ENCODE measurements around the gene MEPE.

The MEPE gene

GRCh38 chr4:87823724-87824123 is 9.0 kb upstream of the MEPE start:
- H3K27me3 ChIP-seq (ENCODE audit: low read depth) = peaks cover 4% of the 10 kb centered on the region; the same call in 1 of the 2 replicates
- no peak overlapping the region for H3K4me3 ChIP-seq
- DNase-seq (ENCODE audit: low spot score in 2 of 2) = no peak
- no peaks in the 10 kb centered on the region for H3K4me1 ChIP-seq
- no peaks in the 10 kb centered on the region for H3K9me3 ChIP-seq
- no peaks in the 10 kb centered on the region for H3K36me3 ChIP-seq (replicated peaks)
- in situ Hi-C loops (cut with MboI; ENCODE audit: low sequenced_read_pairs) = no loop called here

GRCh38 chr4:87824352-87824751 is 8.4 kb upstream of the MEPE start:
- peaks cover 4% of the 10 kb centered on the region; the same call in 1 of the 2 replicates for H3K27me3 ChIP-seq (ENCODE audit: low read depth)
- in situ Hi-C loops (cut with MboI; ENCODE audit: low sequenced_read_pairs) = no loop called here
- H3K36me3 ChIP-seq (replicated peaks) = no peaks in the 10 kb centered on the region
- H3K4me1 ChIP-seq = no peaks in the 10 kb centered on the region
- DNase-seq (ENCODE audit: low spot score in 2 of 2) = no peak
- H3K4me3 ChIP-seq = no peak overlapping the region
- H3K9me3 ChIP-seq = no peaks in the 10 kb centered on the region

- Histone ChIP-seq H3K9me3 (no peaks in the 10 kb centered on the region), H3K4me1 (peaks cover 2% of the 10 kb centered on the region; the same call in 1 of the 2 replicates), H3K27me3 (ENCODE audit: low read depth) (peaks cover 10% of the 10 kb centered on the region; the same call in 1 of the 2 replicates), H3K4me3 (no peak overlapping the region), H3K36me3 (replicated peaks) (no peaks in the 10 kb centered on the region)
- no peak for DNase-seq (ENCODE audit: low spot score in 2 of 2)
- in situ Hi-C loops (cut with MboI; ENCODE audit: low sequenced_read_pairs) = loop anchor here (25.0 kb wide), 3 partner anchors 372 to 697 kb away; no protein-coding TSS in a partner anchor
Observed at GRCh38 chr4:87834401-87834800, 1.6 kb downstream of the MEPE start.

GRCh38 chr4:87835197-87835596 is 2.4 kb downstream of the MEPE start:
- peaks cover 2% of the 10 kb centered on the region; the same call in 1 of the 2 replicates for H3K4me1 ChIP-seq
- no peaks in the 10 kb centered on the region for H3K9me3 ChIP-seq
- peaks cover 15% of the 10 kb centered on the region for H3K27me3 ChIP-seq (ENCODE audit: low read depth)
- no peak for DNase-seq (ENCODE audit: low spot score in 2 of 2)
- in situ Hi-C loops (cut with MboI; ENCODE audit: low sequenced_read_pairs) = loop anchor here (5.0 to 25.0 kb wide), 4 partner anchors 153 to 698 kb away; no protein-coding TSS in a partner anchor
- H3K36me3 ChIP-seq (replicated peaks) = no peaks in the 10 kb centered on the region
- H3K4me3 ChIP-seq = no peak overlapping the region

GRCh38 chr4:87835743-87836142 is 3.0 kb downstream of the MEPE start:
- H3K27me3 ChIP-seq (ENCODE audit: low read depth) = peaks cover 20% of the 10 kb centered on the region
- H3K4me3 ChIP-seq = no peak overlapping the region
- DNase-seq (ENCODE audit: low spot score in 2 of 2) = no peak
- no peaks in the 10 kb centered on the region for H3K36me3 ChIP-seq (replicated peaks)
- in situ Hi-C loops (cut with MboI; ENCODE audit: low sequenced_read_pairs) = loop anchor here (5.0 to 25.0 kb wide), 4 partner anchors 153 to 698 kb away; no protein-coding TSS in a partner anchor
- H3K9me3 ChIP-seq = no peaks in the 10 kb centered on the region
- peaks cover 2% of the 10 kb centered on the region; the same call in 1 of the 2 replicates for H3K4me1 ChIP-seq

- DNase-seq (ENCODE audit: low spot score in 2 of 2) = peak in 1 of 2 experiments; percentile 12
- in situ Hi-C loops (cut with MboI; ENCODE audit: low sequenced_read_pairs) = loop anchor here (5.0 to 25.0 kb wide), 4 partner anchors 156 to 701 kb away; no protein-coding TSS in a partner anchor
- Histone ChIP-seq H3K36me3 (replicated peaks) (no peaks in the 10 kb centered on the region), H3K9me3 (no peaks in the 10 kb centered on the region), H3K4me1 (peaks cover 2% of the 10 kb centered on the region; the same call in 1 of the 2 replicates), H3K4me3 (no peak overlapping the region), H3K27me3 (ENCODE audit: low read depth) (peaks cover 40% of the 10 kb centered on the region)
Observed at GRCh38 chr4:87838205-87838604, 5.4 kb downstream of the MEPE start.

GRCh38 chr4:87838890-87839591 is 6.3 kb downstream of the MEPE start:
- peaks cover 41% of the 10 kb centered on the region for H3K27me3 ChIP-seq (ENCODE audit: low read depth)
- H3K4me1 ChIP-seq = peaks cover 2% of the 10 kb centered on the region; the same call in 1 of the 2 replicates
- H3K9me3 ChIP-seq = no peaks in the 10 kb centered on the region
- no peaks in the 10 kb centered on the region for H3K36me3 ChIP-seq (replicated peaks)
- in situ Hi-C loops (cut with MboI; ENCODE audit: low sequenced_read_pairs) = loop anchor here (5.0 to 25.0 kb wide), 4 partner anchors 157 to 702 kb away; no protein-coding TSS in a partner anchor
- H3K4me3 ChIP-seq = no peak overlapping the region
- DNase-seq (ENCODE audit: low spot score in 2 of 2) = peak; percentile 44 to 62

- in situ Hi-C loops (cut with MboI; ENCODE audit: low sequenced_read_pairs) = loop anchor here (5.0 to 25.0 kb wide), 4 partner anchors 157 to 702 kb away; no protein-coding TSS in a partner anchor
- Histone ChIP-seq H3K4me3 (no peak overlapping the region), H3K27me3 (ENCODE audit: low read depth) (peaks cover 46% of the 10 kb centered on the region), H3K4me1 (peaks cover 2% of the 10 kb centered on the region; the same call in 1 of the 2 replicates), H3K9me3 (no peaks in the 10 kb centered on the region), H3K36me3 (replicated peaks) (no peaks in the 10 kb centered on the region)
- DNase-seq (ENCODE audit: low spot score in 2 of 2) = no peak
Observed at GRCh38 chr4:87839592-87839946, 6.8 kb downstream of the MEPE start.

- Histone ChIP-seq H3K4me1 (peaks cover 2% of the 10 kb centered on the region; the same call in 1 of the 2 replicates), H3K27me3 (ENCODE audit: low read depth) (peaks cover 46% of the 10 kb centered on the region), H3K4me3 (no peak overlapping the region), H3K9me3 (no peaks in the 10 kb centered on the region), H3K36me3 (replicated peaks) (no peaks in the 10 kb centered on the region)
- in situ Hi-C loops (cut with MboI; ENCODE audit: low sequenced_read_pairs) = loop anchor here (25.0 kb wide), 3 partner anchors 378 to 703 kb away; no protein-coding TSS in a partner anchor
- no peak for DNase-seq (ENCODE audit: low spot score in 2 of 2)
Observed at GRCh38 chr4:87840149-87840548, 7.4 kb downstream of the MEPE start.

- Histone ChIP-seq H3K4me1 (peaks cover 2% of the 10 kb centered on the region; the same call in 1 of the 2 replicates), H3K9me3 (no peaks in the 10 kb centered on the region), H3K36me3 (replicated peaks) (no peaks in the 10 kb centered on the region), H3K4me3 (no peak overlapping the region), H3K27me3 (ENCODE audit: low read depth) (peaks cover 68% of the 10 kb centered on the region)
- no peak for DNase-seq (ENCODE audit: low spot score in 2 of 2)
- in situ Hi-C loops (cut with MboI; ENCODE audit: low sequenced_read_pairs) = loop anchor here (25.0 kb wide), 3 partner anchors 382 to 707 kb away; no protein-coding TSS in a partner anchor
Observed at GRCh38 chr4:87843936-87844335, 11.2 kb downstream of the MEPE start.

- H3K27me3 ChIP-seq (ENCODE audit: low read depth) = peaks cover 68% of the 10 kb centered on the region
- no peak overlapping the region for H3K4me3 ChIP-seq
- no peaks in the 10 kb centered on the region for H3K36me3 ChIP-seq (replicated peaks)
- H3K9me3 ChIP-seq = no peaks in the 10 kb centered on the region
- in situ Hi-C loops (cut with MboI; ENCODE audit: low sequenced_read_pairs) = loop anchor here (25.0 kb wide), 3 partner anchors 382 to 707 kb away; no protein-coding TSS in a partner anchor
- no peak for DNase-seq (ENCODE audit: low spot score in 2 of 2)
- H3K4me1 ChIP-seq = no peaks in the 10 kb centered on the region; the same call in 1 of the 2 replicates
Observed at GRCh38 chr4:87844452-87844851, 11.7 kb downstream of the MEPE start.

- in situ Hi-C loops (cut with MboI; ENCODE audit: low sequenced_read_pairs) = loop anchor here (25.0 kb wide), 3 partner anchors 384 to 709 kb away; no protein-coding TSS in a partner anchor
- no peaks in the 10 kb centered on the region for H3K4me1 ChIP-seq
- H3K36me3 ChIP-seq (replicated peaks) = no peaks in the 10 kb centered on the region
- no peak overlapping the region for H3K4me3 ChIP-seq
- peaks cover 53% of the 10 kb centered on the region for H3K27me3 ChIP-seq (ENCODE audit: low read depth)
- no peak for DNase-seq (ENCODE audit: low spot score in 2 of 2)
- H3K9me3 ChIP-seq = no peaks in the 10 kb centered on the region
Observed at GRCh38 chr4:87846226-87846625, 13.5 kb downstream of the MEPE start.

GRCh38 chr4:87848622-87849351 is 16.0 kb downstream of the MEPE start:
- Histone ChIP-seq H3K4me3 (no peak overlapping the region), H3K4me1 (peaks cover 2% of the 10 kb centered on the region; the same call in 1 of the 2 replicates), H3K36me3 (replicated peaks) (no peaks in the 10 kb centered on the region), H3K9me3 (no peaks in the 10 kb centered on the region), H3K27me3 (ENCODE audit: low read depth) (peaks cover 30% of the 10 kb centered on the region)
- in situ Hi-C loops (cut with MboI; ENCODE audit: low sequenced_read_pairs) = loop anchor here (25.0 kb wide), 3 partner anchors 386 to 711 kb away; no protein-coding TSS in a partner anchor
- DNase-seq (ENCODE audit: low spot score in 2 of 2) = peak; percentile 61 to 80

Data from HAP-1 (cell line).